HG03378 (cell line): ENCODE data around the gene CHST8.

ENCODE experiments used
- ATAC-seq: cut with Tn5 transposase; IDR thresholded peaks from one replicate; pipeline ENCODE4 v1.9.1; 2021; ENCODE audit warnings: mild to moderate bottlenecking, moderate library complexity; ENCODE audit not compliant: unreplicated experiment

CHST8 gene

GRCh38 chr19:33784432-33784831, 162.7 kb downstream of the CHST8 start:
- ATAC-seq: no peak

- ATAC-seq: no peak
Measured at GRCh38 chr19:33785795-33786194, 164.0 kb downstream of the CHST8 start.

DNA sequence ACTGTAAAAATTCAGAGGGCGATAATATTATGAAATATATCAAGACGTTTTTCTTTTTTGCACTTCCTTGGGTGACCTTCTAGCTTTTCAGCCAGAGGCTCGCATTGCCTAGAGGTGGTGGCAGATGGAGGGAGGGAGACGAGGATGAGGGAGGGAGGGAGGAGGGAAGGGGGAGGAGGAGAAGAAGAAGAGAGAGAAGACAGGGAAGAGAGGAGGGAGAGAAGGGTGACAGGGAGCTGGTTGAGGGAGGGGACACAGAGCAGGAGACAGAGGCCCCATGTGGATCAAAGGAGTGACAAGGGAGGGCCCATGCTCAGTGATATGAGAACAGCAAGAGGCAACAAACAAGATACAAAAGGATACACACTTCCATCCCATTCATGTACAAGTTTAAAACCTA, 166.9 kb downstream of the CHST8 start:
- ATAC-seq: no peak

GRCh38 chr19:33789344-33789743, 167.6 kb downstream of the CHST8 start:
- no peak for ATAC-seq

DNA sequence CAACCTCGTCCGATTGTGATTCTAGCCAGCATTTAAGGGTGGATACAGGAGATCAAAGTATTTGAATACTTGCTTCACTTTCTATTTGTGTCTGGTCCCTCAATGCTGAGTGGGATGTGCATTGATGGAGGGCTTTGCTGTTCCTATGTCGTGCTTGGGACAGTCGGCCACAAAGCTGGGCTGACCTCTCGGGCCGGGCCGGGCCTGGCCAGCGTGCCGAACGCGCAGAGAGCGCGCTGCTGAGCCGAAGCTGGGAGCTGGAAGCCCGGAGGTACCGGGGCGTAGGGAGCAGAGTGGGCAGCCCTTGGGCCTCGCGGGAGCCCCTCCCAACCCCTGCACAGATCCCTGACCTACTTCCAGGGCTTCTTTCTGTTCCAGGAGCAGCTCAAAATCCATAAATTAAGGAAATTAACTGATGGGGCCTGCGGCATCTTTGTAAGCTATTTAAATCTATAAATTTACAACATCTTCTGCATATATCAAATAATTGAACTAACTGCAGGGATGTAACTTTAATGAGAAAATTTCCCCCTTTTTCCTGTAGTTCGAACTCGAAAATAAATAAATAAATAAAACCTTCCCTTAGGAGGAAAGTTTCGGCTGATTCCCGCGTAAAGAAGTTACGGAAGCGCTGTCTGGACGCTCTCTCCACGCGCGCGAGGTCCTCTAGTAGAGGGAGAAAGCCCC, 173.1 kb downstream of the CHST8 start:
- no peak for ATAC-seq

DNA sequence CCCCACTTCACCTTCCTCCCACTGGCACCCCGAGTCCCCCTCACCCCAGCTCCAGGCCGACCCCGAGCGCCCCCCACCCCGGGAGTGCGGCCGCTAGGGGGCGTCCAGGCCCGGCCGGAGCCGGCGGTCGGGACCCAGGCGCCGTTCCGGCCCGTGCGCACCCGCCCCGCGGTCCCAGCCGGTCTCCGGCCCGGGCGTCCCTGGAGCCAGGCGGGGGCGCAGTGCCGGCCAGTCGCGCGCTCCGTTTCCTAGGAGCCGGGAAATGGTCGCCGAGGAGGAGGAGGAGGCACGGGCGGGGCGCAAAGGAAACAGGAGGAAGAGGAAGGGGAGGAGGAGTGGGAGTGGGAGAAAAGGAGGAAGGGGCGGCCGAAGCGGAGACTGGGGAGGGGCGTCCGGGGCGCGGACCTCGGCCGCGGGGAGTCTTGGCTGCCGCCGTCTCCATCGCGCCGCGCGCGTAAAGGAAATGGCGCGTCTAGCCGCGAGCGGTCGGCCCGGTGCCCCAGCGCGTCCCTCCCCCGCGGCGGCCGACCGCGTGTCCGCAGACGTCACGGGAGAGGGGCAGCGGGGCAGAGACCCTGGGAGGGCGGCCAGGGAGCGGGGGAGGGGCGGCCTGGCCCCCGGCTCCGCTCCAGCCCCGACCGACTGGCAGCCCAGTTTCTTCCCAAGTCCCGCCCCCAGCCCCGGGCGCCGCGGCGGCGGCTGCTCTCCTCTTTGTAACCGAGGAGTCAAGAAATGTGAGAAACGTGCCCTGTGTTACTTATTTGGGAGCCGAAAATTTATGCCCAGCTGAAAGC, 173.8 kb downstream of the CHST8 start:
- ATAC-seq: no peak

DNA sequence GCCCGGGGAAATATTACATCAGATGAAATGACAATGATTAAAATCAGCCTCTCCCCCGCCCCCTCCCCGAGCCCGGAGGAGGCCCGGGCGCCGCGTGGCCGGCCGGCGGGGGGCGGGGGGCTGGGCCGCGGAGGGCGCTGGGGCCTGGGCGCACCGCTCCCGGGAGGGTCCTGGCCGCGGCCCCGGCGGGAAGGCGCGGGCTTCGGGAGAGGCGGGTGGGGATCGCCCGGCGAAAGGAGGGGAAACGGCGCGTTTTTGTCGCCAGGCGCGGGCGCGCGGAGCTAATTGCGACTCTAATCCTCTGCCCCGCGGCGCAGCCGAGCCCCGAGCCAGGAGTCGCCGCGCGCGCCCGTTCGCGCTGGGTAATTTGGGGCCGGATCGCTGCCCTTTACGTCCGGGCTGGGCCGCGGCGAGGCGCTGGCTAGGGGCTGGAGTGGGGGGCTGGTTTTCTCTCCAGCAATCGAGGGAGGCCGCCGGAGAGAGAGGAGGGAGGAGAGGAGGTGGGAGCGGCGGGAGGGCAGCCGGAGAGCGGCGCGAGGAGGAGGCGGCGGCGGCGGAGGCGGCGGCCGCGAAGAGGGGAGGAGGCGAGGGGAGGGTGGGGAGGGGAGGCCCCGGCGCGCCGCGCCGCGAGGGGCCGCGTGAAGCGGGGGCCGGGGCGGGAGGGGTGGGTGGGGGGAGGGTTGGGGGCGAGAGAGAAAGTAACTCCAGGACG, 174.6 kb downstream of the CHST8 start, which contains the start of gene KCTD15:
Gene KCTD15, plus strand, starts transcription at position 707 of the 712 bp plus-strand sequence. CDS start 3,585 bp downstream, outside the sequence.
- no peak for ATAC-seq

- no peak for ATAC-seq
Measured at GRCh38 chr19:33797802-33798671, 176.3 kb downstream of the CHST8 start.

DNA sequence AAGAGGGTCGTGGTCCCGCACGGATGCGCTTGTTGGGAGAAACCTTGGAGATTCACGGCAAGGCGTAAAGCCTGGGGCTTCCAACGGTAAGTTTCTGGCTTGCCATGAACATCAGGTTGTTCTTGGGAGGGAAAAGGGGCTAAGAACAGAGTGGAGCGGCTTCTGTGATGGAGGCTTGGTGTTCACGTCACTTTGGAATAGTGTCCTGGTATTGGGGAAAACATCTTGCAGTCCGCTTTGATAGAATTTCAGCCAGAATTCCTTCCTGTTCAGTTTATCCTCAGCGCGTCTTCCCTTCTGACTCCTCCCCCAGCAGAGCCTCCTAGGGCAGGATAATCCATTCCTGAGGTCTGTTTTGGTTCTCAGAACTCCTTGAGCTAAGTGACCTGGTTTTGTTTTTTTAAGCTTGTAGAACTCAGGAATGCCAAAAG, 176.9 kb downstream of the CHST8 start:
- no peak for ATAC-seq

DNA sequence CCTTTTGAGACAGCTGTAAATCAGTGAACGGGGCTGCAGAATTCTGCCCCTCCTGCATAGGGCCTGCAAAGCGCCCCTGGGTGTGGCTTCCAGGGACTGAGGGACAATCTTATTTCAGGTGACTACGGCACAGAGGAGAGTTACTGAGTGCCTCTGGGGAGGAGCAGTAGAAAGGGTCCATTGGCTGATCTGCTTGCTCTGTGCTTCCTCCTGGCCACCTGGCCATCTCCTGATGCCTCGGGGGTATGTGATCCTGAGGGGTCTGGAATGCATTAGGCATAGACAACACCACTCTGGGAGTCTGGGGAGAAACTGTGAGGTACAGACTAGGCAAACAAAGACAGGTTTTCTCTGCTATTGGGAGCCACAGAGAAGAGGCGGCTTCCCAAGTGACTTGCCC, 177.7 kb downstream of the CHST8 start:
- no peak for ATAC-seq

DNA sequence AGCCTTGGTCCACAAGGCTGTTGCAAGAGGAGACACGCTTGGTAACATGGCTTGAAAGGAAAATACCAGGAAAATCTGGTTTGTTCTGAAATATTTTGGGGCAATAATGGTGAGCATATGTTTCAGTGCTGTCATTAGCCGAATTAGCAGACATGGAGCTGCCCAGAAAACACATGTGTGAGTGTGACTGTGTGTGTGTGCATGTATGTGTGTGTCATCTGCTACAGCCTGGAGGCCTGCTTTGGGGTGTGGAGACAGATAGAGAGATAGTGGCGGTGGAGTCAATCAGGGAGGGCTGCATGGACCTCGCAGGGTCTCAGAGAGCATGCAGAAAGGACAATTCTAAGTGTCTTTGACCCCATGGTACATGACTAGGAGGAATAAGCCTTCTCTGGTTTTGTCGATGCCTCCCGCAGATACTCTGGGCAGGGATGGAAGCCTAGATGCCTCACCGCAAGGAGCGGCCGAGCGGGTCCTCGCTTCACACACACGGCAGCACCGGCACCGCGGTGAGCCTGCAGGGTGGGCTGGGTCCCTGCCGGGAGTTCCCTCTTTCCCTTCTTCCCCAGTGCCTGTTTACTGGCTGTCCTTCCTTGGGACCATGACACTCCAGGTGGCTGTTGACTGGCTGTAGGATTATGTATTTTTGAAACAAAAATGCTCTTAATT, 178.4 kb downstream of the CHST8 start:
- ATAC-seq: no peak

GRCh38 chr19:33801411-33801810, 179.7 kb downstream of the CHST8 start:
- no peak for ATAC-seq

DNA sequence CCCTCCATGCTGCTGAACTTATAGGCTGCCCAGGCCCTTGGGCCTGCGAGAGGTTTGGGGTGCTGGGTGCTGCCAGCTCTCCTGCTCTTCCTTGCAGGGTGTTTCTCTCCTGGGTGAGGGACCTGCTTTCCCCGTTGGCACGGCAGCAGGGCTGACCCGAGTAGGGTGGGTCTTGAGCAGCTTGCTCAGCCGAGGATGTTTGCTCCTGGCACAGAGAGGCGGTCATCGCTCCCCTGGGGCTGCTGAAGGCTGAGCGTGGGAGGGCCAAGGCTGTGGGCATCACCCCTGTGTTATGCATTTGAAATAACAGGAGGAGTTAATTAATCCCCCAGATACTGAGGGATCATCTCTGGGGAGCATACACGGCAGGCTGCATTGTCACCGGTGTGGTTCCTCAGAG, 180.2 kb downstream of the CHST8 start:
- ATAC-seq: no peak

- no peak for ATAC-seq
Measured at GRCh38 chr19:33802801-33803200, 181.0 kb downstream of the CHST8 start.

DNA sequence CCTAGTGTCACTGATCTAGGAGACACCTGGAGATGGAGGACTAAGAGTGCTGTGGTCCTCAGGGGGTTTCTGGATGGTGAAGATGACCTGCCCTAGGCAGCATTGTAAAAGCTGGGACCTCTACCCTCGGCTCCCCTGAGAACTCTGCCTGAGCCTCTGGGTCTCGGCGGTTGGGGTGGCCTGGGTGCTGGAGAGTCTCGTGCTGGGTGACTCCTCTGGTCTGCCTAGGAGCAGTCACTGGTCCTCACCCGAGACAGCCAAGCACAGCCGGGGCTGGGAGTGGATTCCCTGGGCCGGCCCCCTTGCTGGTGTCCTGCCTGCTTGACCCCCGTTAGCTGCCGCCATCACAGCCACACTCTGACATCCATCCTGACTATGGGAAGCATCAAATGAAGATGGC, 181.6 kb downstream of the CHST8 start:
- no peak for ATAC-seq

- no peak for ATAC-seq
Measured at GRCh38 chr19:33804021-33804799, 182.5 kb downstream of the CHST8 start.

GRCh38 chr19:33805313-33805712, 183.6 kb downstream of the CHST8 start:
- ATAC-seq: no peak

- ATAC-seq: no peak
Measured at GRCh38 chr19:33805840-33806433, 184.2 kb downstream of the CHST8 start.

DNA sequence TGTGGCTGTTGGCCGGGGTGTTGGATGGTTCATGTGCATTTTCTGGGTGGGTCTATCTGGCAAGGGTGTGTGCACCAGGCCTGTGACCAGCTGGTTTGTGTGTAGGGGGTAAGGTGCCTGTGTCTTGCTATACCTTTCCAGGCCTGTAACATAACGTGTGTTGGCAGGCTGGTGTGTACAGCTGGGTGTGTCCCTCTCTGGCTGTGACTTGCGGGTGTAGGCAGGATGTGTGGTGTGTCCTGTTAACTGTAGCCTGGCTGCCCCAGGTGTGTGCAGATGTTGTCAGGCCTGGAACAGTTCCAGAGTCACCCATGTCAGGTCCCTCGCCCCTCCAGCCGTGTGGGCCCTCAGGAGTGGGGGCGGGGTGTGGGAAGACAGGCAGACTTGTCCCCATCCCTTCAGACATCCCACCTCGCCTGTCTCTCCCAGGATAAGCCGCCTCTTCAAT, 184.7 kb downstream of the CHST8 start:
- no peak for ATAC-seq
